Measurements from ENCODE around the gene ST3GAL6. TPM values are rescaled to one million over a fixed set of nuclear protein-coding genes. Genes with fewer than 3 reads are reported as not detected.

Gene ST3GAL6
- total RNA-seq, 1 donor from 2014 or later = 14.1 TPM

GRCh38 chr3:98779541-98780335 is 16.6 kb downstream of the ST3GAL6 start:
- H3K4me3 Mint-ChIP-seq = no peak overlapping the region
- no peak for TF ChIP-seq CTCF (IDR thresholded peaks at IDR 0.05; ENCODE audit: unreplicated experiment)
- no peaks in the 10 kb centered on the region for H3K9me3 Mint-ChIP-seq
- no peak overlapping the region for H3K27ac Mint-ChIP-seq
- peaks cover 2% of the 10 kb centered on the region for H3K36me3 Mint-ChIP-seq
- peaks cover 5% of the 10 kb centered on the region for H3K4me1 Mint-ChIP-seq
- no peaks in the 10 kb centered on the region for H3K27me3 Mint-ChIP-seq (ENCODE audit: low read depth)
- no peak for DNase-seq (ENCODE audit: low spot score in 2 of 2, unreplicated experiment in 2 of 2)

- no peak overlapping the region for H3K27ac Mint-ChIP-seq
- no peaks in the 10 kb centered on the region for H3K27me3 Mint-ChIP-seq (ENCODE audit: low read depth)
- no peak overlapping the region for H3K4me3 Mint-ChIP-seq
- no peaks in the 10 kb centered on the region for H3K9me3 Mint-ChIP-seq
- peaks cover 2% of the 10 kb centered on the region for H3K36me3 Mint-ChIP-seq
- peaks cover 5% of the 10 kb centered on the region for H3K4me1 Mint-ChIP-seq
- no peak for TF ChIP-seq CTCF (IDR thresholded peaks at IDR 0.05; ENCODE audit: unreplicated experiment)
- DNase-seq (ENCODE audit: low spot score in 2 of 2, unreplicated experiment in 2 of 2) = no peak
Measured at GRCh38 chr3:98780343-98780742, 17.2 kb downstream of the ST3GAL6 start.

- Mint-ChIP-seq H3K27me3 (ENCODE audit: low read depth) (no peaks in the 10 kb centered on the region), H3K36me3 (peaks cover 7% of the 10 kb centered on the region), H3K9me3 (no peaks in the 10 kb centered on the region), H3K4me1 (peaks cover 5% of the 10 kb centered on the region), H3K4me3 (no peak overlapping the region), H3K27ac (no peak overlapping the region)
- TF ChIP-seq CTCF (IDR thresholded peaks at IDR 0.05; ENCODE audit: unreplicated experiment) = no peak
- DNase-seq (ENCODE audit: low spot score in 2 of 2, unreplicated experiment in 2 of 2) = no peak
Measured at GRCh38 chr3:98782824-98783500, 19.8 kb downstream of the ST3GAL6 start.

- peaks cover 10% of the 10 kb centered on the region for H3K4me1 Mint-ChIP-seq
- peaks cover 7% of the 10 kb centered on the region for H3K36me3 Mint-ChIP-seq
- no peak overlapping the region for H3K27ac Mint-ChIP-seq
- H3K4me3 Mint-ChIP-seq = no peak overlapping the region
- no peaks in the 10 kb centered on the region for H3K9me3 Mint-ChIP-seq
- TF ChIP-seq CTCF (IDR thresholded peaks at IDR 0.05; ENCODE audit: unreplicated experiment) = no peak
- H3K27me3 Mint-ChIP-seq (ENCODE audit: low read depth) = no peaks in the 10 kb centered on the region
- no peak for DNase-seq (ENCODE audit: low spot score in 2 of 2, unreplicated experiment in 2 of 2)
Measured at GRCh38 chr3:98784042-98784441, 20.9 kb downstream of the ST3GAL6 start.

- Mint-ChIP-seq H3K4me1 (peaks cover 10% of the 10 kb centered on the region), H3K36me3 (peaks cover 7% of the 10 kb centered on the region), H3K4me3 (no peak overlapping the region), H3K9me3 (no peaks in the 10 kb centered on the region), H3K27me3 (ENCODE audit: low read depth) (no peaks in the 10 kb centered on the region), H3K27ac (no peak overlapping the region)
- DNase-seq (ENCODE audit: low spot score in 2 of 2, unreplicated experiment in 2 of 2) = no peak
- no peak for TF ChIP-seq CTCF (IDR thresholded peaks at IDR 0.05; ENCODE audit: unreplicated experiment)
Measured at GRCh38 chr3:98784666-98785600, 21.8 kb downstream of the ST3GAL6 start.
